Measurements from ENCODE around the gene LEF1. TPM values are rescaled to one million over a fixed set of nuclear protein-coding genes. Genes with fewer than 3 reads are reported as not detected.

LEF1 gene
- total RNA-seq, 1 donor = 0.63 TPM

DNA sequence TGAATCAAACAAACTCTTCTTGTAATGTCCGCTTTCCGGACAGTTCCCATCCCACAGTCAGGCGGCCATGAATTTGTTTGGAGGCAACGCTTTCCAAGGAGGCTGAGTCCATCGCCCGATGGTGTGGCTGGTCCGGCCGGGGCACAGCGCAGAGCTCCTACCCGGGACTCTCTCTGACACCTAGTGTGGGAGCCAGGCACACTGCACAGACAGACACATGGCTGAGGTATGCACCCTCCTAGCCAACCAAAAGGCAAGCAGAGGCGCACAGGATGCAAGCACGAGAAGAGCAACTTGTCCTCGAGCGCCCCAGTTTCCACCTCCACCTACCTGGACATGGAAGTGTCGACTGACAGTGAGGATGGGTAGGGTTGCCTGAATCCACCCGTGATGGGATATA, 87.5 kb downstream of the LEF1 start:
- TF ChIP-seq, protein P1, sequence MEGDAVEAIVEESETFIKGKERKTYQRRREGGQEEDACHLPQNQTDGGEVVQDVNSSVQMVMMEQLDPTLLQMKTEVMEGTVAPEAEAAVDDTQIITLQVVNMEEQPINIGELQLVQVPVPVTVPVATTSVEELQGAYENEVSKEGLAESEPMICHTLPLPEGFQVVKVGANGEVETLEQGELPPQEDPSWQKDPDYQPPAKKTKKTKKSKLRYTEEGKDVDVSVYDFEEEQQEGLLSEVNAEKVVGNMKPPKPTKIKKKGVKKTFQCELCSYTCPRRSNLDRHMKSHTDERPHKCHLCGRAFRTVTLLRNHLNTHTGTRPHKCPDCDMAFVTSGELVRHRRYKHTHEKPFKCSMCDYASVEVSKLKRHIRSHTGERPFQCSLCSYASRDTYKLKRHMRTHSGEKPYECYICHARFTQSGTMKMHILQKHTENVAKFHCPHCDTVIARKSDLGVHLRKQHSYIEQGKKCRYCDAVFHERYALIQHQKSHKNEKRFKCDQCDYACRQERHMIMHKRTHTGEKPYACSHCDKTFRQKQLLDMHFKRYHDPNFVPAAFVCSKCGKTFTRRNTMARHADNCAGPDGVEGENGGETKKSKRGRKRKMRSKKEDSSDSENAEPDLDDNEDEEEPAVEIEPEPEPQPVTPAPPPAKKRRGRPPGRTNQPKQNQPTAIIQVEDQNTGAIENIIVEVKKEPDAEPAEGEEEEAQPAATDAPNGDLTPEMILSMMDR (IDR thresholded peaks at IDR 0.05; ENCODE audit: insufficient read depth, low read length) = no peak
- no peak overlapping the region for H3K4me3 ChIP-seq (ENCODE audit: low read depth, low read length)
- DNase-seq (ENCODE audit: low read depth) = no peak

DNA sequence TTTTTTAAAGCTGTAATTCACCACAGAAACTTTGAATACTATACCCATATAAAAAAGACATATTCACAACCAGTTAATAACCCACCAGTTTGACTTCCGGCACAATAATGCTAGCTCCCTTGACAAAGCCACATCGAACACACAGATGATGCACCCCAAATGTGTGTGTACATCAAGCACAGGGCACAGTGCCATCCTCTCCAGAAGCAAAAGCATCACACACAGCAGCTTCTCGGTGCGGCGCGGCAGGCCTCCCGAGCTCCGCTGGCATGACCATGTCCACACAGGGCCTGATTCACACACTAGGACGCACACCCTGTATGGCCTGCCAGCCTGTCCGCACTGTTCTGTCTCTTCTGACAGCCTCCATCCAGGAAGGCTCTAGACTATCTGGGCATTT, 88.0 kb downstream of the LEF1 start:
- no peak overlapping the region for H3K4me3 ChIP-seq (ENCODE audit: low read depth, low read length)
- TF ChIP-seq, protein P1 (IDR thresholded peaks at IDR 0.05; ENCODE audit: insufficient read depth, low read length) = no peak
- DNase-seq (ENCODE audit: low read depth) = no peak

DNA sequence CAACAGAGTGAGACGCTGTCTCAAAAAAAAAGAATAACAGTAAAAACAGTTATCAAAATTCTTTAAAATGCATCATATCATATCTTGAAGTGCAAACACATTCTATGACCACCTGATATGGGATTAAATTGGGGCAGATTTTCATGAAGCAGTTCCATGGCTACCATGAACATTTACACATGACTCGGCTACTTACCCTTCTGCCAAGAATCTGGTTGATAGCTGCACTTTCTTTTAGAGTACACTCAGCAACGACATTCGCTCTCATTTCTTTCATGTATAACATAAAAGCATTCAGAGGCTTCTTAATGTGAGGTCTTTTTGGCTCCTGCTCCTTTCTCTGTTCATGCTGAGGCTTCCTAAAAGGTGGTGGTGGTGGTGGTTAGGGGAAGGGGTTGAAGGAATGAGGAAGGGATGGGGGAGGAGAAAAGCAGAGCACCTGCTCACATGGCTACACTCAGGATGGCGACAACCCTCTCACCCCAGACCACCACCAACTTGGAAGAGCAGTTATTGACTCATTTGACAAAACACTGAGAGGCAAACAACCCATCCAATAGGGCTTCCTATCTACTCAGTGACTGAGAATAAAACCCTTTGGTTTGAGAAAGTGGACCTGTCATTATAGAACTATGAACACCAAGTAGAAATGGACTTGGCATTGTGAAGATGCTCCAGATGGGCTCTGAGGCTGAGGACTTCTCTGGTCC, 90.6 kb downstream of the LEF1 start:
- H3K4me3 ChIP-seq (ENCODE audit: low read depth, low read length) = no peak overlapping the region
- no peak for DNase-seq (ENCODE audit: low read depth)
- TF ChIP-seq, protein P1 (IDR thresholded peaks at IDR 0.05; ENCODE audit: insufficient read depth, low read length) = no peak

DNA sequence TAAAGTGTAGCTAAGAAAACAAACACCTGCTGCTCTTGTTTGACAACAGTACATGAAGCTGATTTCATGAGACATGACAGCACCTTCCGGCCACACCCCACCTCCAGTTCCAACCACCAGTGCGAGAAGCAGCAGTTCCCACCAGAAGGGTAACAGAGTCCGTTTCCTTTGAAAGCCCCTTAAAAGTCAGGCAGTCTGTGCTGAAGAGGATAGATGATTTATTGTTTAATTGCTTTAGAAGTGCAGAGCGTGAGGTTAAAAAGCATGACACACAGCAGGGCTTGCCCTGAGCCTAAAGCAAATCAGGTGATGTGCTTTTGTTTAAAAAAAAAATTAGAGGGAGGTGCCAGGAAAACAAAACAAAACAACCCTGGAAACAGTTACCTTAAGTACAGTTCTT, 96.4 kb downstream of the LEF1 start:
- TF ChIP-seq, protein P1 (IDR thresholded peaks at IDR 0.05; ENCODE audit: insufficient read depth, low read length) = no peak

DNA sequence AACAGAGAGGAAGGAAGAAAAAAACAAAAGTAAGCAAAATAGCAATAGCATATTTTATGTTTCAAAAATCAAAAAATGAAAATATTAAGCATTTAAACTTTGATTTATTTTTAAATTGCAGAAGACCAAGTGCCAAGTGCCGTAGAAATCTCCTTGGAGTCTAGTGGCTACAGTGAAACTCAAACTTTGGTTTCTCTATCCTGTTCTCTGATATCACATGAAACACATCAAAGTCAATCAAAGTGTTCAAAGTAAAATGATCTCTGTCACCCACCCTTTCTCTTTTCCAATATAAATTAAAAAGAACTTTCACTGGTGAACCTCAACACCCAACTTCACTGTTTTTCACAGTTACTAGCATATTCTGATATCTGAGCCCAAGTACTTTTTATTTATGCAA, 98.0 kb downstream of the LEF1 start:
- TF ChIP-seq, protein P1 (IDR thresholded peaks at IDR 0.05; ENCODE audit: insufficient read depth, low read length) = no peak
- no peak for DNase-seq (ENCODE audit: low read depth)
- H3K4me3 ChIP-seq (ENCODE audit: low read depth, low read length) = no peak overlapping the region

More for the DNA sequence above, 96.4 kb downstream of the LEF1 start:
- no peak for DNase-seq (ENCODE audit: low read depth)
- H3K4me3 ChIP-seq (ENCODE audit: low read depth, low read length) = no peak overlapping the region

DNA sequence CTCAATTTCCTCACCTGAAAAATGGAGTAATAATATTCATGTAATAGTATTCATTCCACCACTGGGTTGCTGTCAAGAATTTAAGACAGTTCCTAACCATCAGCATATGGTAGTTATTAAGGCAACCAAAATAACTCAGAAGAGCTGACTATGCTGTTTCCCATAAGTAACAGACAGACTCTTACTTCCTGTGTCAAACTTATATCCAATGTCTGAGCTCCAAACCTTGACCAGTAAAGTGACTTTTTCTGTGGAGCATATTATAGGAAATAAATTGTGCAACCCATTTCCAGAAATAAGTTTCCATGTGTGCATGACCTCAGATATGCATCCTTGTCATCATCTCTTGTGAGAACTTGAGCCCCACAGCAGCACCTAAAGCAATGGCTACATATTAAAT, 100.3 kb downstream of the LEF1 start:
- TF ChIP-seq, protein P1 (IDR thresholded peaks at IDR 0.05; ENCODE audit: insufficient read depth, low read length) = no peak
- no peak for DNase-seq (ENCODE audit: low read depth)
- H3K4me3 ChIP-seq (ENCODE audit: low read depth, low read length) = no peak overlapping the region
